HG02981 (cell line): ENCODE data around the gene RAPSN.

Experiments used
- ATAC-seq: cut with Tn5 transposase; IDR thresholded peaks from one replicate; pipeline ENCODE4 v1.9.1; 2021; ENCODE audit warnings: mild to moderate bottlenecking, moderate library complexity; ENCODE audit not compliant: unreplicated experiment

Gene RAPSN

GRCh38 chr11:47391711-47392432 is 57.1 kb downstream of the RAPSN start:
- ATAC-seq, result no peak

GRCh38 chr11:47391077-47391583 is 57.8 kb downstream of the RAPSN start:
- no peak for ATAC-seq

GRCh38 chr11:47390422-47390760 is 58.5 kb downstream of the RAPSN start:
- ATAC-seq, result no peak

- ATAC-seq, result no peak
Observed at GRCh38 chr11:47389577-47390421, 59.1 kb downstream of the RAPSN start.

GRCh38 chr11:47388697-47389576 is 60.0 kb downstream of the RAPSN start:
- ATAC-seq, result no peak

GRCh38 chr11:47387944-47388696 is 60.8 kb downstream of the RAPSN start:
- no peak for ATAC-seq
